HUES48 (cell line): ENCODE results near the gene MEF2C.

Experiments used
- H3K27ac ChIP-seq: one replicate; pipeline ENCODE4 v1.7.0; 2013; ENCODE audit warnings: low read depth, low read length, inconsistent platforms
- H3K27me3 ChIP-seq: 2 replicates; pipeline ENCODE4 v1.6.1; 2013; ENCODE audit warnings: mild to moderate bottlenecking, low read length; ENCODE audit not compliant: control insufficient read depth, insufficient read depth
- H3K36me3 ChIP-seq: 2 replicates; pipeline ENCODE4 v1.6.1; 2013; ENCODE audit warnings: low read length; ENCODE audit not compliant: control insufficient read depth, insufficient read depth
- H3K4me1 ChIP-seq: 2 replicates; pipeline ENCODE4 v1.6.1; 2013; ENCODE audit warnings: mild to moderate bottlenecking, low read length; ENCODE audit not compliant: control insufficient read depth, insufficient read depth
- H3K4me3 ChIP-seq: 2 replicates; pipeline ENCODE4 v1.5.1; 2013; ENCODE audit warnings: mild to moderate bottlenecking, low read depth, low read length
- H3K9ac ChIP-seq: 2 replicates; pipeline ENCODE4 v1.6.1; 2013; ENCODE audit warnings: mild to moderate bottlenecking, low read depth, low read length, moderate library complexity
- H3K9me3 ChIP-seq: 2 replicates; pipeline ENCODE4 v1.6.1; 2013; ENCODE audit warnings: low read length; ENCODE audit not compliant: control insufficient read depth, insufficient read depth

Gene MEF2C

DNA sequence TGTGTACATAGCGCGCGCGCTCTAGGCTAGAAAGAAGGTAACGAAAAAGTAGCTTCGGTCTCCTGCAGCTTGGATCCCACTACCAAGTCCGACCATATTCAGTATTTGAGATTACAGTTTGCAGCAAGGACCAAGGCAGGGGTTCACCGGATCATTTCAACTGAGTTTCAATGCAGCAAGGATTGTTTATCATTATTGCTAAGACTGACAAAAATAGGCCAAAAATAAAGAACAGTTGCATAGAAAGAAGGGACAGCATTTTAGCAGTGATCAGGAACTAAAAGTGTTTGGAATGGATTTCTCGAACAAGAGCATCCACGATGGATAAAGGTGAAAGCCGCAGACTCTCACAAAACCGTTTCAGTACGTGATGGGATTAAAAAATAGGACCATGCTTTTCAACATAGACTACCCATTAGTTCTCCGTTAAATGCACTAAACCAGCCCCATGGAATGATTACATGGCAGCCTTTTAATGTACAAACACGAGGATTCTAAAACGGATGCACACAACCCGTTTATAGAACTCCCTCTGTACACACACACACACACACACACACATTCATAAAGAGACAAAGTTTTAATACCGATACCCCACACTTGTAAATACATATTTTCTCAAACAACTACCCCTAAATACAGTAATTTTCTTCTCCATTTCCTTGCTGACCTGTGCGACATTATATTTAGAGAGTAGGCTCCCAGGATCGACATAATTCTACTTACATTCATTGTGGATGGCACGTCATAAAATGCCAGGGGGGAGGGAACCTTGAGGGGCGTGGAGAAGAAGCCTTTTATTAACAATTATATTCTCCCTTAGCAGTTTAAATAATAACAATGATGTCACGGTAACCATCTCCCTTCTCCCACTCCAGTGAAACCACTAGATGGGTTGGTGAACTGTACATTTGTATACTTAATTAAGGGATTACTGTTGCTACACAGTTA, 197.1 kb downstream of the MEF2C start:
- Histone ChIP-seq H3K36me3 (no peaks in the 10 kb centered on the region), H3K27ac (no peak overlapping the region), H3K27me3 (peaks cover 100% of the 10 kb centered on the region), H3K9ac (no peak overlapping the region), H3K4me3 (peak overlapping the region; percentile 59), H3K9me3 (no peaks in the 10 kb centered on the region), H3K4me1 (peaks cover 57% of the 10 kb centered on the region)

DNA sequence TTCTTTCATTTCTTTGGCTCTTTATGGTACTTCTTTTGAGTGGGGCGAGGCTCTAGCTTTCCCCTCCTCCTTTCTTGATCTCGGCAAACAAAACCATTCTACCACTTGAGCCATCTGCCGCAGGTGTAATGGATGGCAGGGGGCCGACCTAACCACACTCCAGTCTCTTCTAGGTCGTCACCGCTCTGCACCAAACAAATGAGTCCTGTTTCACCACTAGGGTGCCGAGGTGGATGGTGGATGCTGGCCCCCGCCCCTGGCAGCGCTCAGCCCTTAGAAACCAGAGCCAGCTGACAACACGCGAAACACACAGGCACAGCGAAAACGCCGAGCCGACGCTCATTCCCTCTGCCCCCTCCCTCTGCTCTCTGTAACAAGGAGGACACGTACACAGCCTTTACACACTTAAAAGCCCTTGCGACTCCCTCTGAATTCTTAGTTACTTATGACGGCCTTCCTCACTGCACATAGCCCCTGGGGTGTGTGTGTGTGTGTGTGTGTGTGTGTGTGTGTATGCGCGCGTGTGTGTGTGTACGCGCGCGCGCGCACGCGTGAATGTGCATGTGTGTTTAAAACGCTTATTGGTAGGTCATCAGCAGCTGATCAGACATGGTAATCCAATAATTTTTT, 199.4 kb downstream of the MEF2C start:
- Histone ChIP-seq H3K9me3 (no peaks in the 10 kb centered on the region), H3K4me1 (peaks cover 52% of the 10 kb centered on the region), H3K4me3 (peak overlapping the region; percentile 59), H3K36me3 (no peaks in the 10 kb centered on the region), H3K27me3 (peaks cover 100% of the 10 kb centered on the region), H3K9ac (no peak overlapping the region), H3K27ac (no peak overlapping the region)

GRCh38 chr5:88682881-88683361, 200.1 kb downstream of the MEF2C start:
- peaks cover 51% of the 10 kb centered on the region for H3K4me1 ChIP-seq
- H3K4me3 ChIP-seq = peak overlapping the region; percentile 59; the same call in 1 of the 2 replicates
- no peaks in the 10 kb centered on the region for H3K36me3 ChIP-seq
- H3K9ac ChIP-seq = no peak overlapping the region
- peaks cover 100% of the 10 kb centered on the region for H3K27me3 ChIP-seq
- H3K27ac ChIP-seq = no peak overlapping the region
- H3K9me3 ChIP-seq = no peaks in the 10 kb centered on the region

GRCh38 chr5:88682131-88682530, 200.9 kb downstream of the MEF2C start:
- H3K9me3 ChIP-seq = no peaks in the 10 kb centered on the region
- H3K4me1 ChIP-seq = peaks cover 53% of the 10 kb centered on the region
- H3K27me3 ChIP-seq = peaks cover 100% of the 10 kb centered on the region
- no peak overlapping the region for H3K27ac ChIP-seq
- no peaks in the 10 kb centered on the region for H3K36me3 ChIP-seq
- no peak overlapping the region for H3K4me3 ChIP-seq
- H3K9ac ChIP-seq = no peak overlapping the region

GRCh38 chr5:88681211-88681803, 201.7 kb downstream of the MEF2C start:
- Histone ChIP-seq H3K27ac (no peak overlapping the region), H3K4me3 (no peak overlapping the region), H3K9me3 (no peaks in the 10 kb centered on the region), H3K9ac (no peak overlapping the region), H3K36me3 (no peaks in the 10 kb centered on the region), H3K4me1 (peaks cover 55% of the 10 kb centered on the region), H3K27me3 (peaks cover 100% of the 10 kb centered on the region)

- Histone ChIP-seq H3K36me3 (no peaks in the 10 kb centered on the region), H3K9ac (no peak overlapping the region; the same call in 1 of the 2 replicates), H3K4me3 (peak overlapping the region; percentile 51), H3K27me3 (peaks cover 99% of the 10 kb centered on the region), H3K9me3 (no peaks in the 10 kb centered on the region), H3K4me1 (peaks cover 53% of the 10 kb centered on the region), H3K27ac (no peak overlapping the region)
Measured at GRCh38 chr5:88680253-88681132, 202.5 kb downstream of the MEF2C start.

DNA sequence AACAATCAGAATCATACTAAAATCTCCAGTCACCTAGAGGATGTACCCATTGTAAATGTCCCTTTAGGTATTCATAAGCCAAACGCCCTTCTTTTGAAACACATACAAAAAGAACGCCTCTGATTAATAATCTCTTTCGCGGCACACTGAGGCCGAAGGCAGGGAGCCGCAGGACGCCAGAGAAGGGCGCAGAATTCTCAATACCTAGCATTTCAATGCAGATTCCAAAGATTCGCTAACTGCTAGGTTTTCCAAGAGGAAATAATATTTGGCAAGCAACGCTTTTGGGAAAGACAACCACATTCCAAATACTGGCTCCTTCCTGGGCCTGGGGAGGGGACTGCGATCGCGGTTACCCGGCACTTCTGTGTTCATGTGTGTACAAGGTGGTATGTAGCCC, 203.3 kb downstream of the MEF2C start:
- peaks cover 99% of the 10 kb centered on the region for H3K27me3 ChIP-seq

DNA sequence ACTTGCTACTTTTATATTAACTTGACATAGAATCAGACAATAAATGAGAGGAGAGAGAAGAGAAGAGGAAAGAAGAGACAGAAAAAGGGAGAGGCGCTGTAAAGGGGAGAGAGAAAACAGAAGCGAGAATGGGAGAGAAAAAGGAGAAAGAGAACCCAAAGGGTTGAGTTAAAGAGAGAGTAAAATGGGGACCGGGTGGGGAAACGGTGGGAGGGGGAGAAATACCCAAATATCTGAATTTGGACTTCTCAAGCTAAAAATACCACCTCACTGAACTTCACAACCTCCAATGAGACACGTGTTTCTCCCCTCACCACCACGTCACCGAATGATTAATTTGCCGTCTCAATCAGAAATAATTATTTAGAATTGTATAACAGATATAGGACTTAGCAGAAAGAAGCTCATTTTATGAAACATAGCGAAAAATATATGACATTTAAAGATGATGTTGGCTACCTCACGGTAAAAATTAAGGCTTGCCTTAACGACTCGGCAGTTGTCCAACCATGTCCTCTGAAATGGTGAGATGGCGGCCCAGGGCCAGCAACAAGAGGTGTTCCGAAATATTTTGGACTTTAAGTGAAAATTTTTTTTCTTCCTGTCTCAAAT, 204.1 kb downstream of the MEF2C start:
- Histone ChIP-seq H3K27me3 (peaks cover 99% of the 10 kb centered on the region), H3K4me3 (peak overlapping the region; percentile 38), H3K27ac (no peak overlapping the region), H3K36me3 (no peaks in the 10 kb centered on the region), H3K9ac (no peak overlapping the region), H3K9me3 (no peaks in the 10 kb centered on the region), H3K4me1 (peaks cover 51% of the 10 kb centered on the region)

More for the DNA sequence above, 203.3 kb downstream of the MEF2C start:
- H3K4me1 ChIP-seq = peaks cover 55% of the 10 kb centered on the region
- no peaks in the 10 kb centered on the region for H3K9me3 ChIP-seq
- H3K4me3 ChIP-seq = peak overlapping the region; percentile 51
- H3K27ac ChIP-seq = no peak overlapping the region
- H3K9ac ChIP-seq = no peak overlapping the region
- H3K36me3 ChIP-seq = no peaks in the 10 kb centered on the region

DNA sequence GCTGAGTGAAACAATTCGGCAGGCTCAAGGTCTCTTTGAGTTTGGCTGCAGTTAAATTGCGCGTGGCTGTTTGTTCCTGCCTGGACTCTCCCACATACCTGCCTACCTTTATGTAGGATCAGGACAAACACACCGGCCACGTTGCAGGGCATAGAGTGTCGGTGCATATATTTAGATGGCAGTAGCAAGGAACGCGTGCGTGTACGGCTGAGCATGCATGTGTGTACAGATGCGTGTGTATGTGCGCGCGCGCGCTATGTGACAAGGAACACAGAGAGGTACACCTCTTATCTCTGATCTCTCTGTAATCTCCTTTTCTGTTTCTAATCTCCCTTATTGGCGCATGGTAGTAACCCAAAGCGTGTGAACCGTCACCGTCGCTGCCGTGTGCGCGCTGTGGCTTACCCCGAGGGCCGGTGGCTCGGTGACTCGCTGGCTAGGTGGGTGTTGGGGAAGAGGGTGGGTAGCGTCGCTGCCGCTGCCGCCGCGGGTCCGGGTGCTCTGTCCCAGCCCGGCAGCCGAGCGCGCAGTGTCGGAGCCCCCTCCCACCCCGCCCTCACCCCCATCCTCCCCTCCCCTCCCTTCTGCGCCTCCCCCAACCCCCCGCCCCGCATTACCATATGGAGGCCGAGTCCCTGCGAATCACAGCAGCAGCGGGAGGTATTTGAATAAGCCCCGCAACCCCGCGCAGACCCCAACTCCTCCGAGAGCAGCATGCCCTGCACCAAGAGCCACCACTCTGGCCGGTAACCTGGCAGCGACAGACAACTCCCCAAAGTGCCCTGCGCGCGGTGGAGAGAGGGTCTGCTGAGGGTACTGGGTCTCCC, 204.8 kb downstream of the MEF2C start:
- Histone ChIP-seq H3K27ac (no peak overlapping the region), H3K9ac (no peak overlapping the region), H3K36me3 (no peaks in the 10 kb centered on the region), H3K4me1 (peaks cover 50% of the 10 kb centered on the region), H3K9me3 (no peaks in the 10 kb centered on the region), H3K4me3 (peak overlapping the region; percentile 48), H3K27me3 (peaks cover 99% of the 10 kb centered on the region)
